ENCODE data around the gene GALNT6. TPM values are rescaled to one million over a fixed set of nuclear protein-coding genes. Genes with fewer than 3 reads are reported as not detected.
A peak's percentile ranks its signal among the peaks of the same experiment; 100 is the strongest.

Gene GALNT6
- total and polyA plus RNA-seq, 9 of the 15 experiments (the other 6 are each of a cell fraction or from before 2014, with no cell fraction given), result 1.5 to 8.6 (median 5.1) TPM

DNA sequence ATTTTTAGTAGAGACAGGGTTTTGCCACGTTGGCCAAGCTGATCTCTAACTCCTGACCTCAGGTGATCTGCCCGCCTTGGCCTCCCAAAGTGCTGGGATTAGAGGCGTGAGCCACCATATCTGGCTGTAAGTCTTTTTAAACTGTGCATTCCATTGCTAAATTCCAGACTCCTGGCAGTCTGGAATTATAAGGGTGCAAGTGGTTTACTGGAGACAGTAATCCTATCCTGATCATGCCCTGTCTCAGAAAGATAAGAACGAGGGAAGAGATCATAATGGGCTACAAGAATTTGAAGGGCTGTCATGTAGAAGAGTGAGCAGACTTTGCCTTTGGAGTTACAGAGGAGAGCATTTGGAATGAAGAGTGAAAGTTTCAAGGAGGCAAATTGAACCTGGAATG lies 26.6 kb upstream of the GALNT6 start (continued):
- TF ChIP-seq, protein P1, sequence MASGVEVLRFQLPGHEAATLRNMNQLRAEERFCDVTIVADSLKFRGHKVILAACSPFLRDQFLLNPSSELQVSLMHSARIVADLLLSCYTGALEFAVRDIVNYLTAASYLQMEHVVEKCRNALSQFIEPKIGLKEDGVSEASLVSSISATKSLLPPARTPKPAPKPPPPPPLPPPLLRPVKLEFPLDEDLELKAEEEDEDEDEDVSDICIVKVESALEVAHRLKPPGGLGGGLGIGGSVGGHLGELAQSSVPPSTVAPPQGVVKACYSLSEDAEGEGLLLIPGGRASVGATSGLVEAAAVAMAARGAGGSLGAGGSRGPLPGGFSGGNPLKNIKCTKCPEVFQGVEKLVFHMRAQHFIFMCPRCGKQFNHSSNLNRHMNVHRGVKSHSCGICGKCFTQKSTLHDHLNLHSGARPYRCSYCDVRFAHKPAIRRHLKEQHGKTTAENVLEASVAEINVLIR (CRISPR knock-in tag; IDR thresholded peaks at IDR 0.05), result no peak

DNA sequence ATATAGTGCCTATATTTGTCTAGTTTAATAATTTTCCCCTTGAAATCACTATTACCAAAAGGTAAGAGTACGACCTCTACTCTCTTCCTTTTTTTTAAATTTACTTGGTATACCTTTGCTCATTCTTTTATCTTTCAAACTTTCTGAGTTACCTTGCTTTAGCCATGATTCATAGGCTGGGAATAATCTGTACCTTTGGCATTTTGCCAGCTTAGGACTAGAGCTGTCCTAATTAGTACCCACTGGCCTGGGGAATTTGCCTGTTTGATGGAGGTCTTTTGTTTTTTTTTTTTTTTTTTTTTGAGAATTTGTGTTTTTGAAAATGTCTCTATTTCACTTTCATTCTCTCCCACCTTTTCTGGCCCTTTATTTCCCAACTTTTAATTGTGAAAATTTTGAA lies 24.7 kb upstream of the GALNT6 start:
- in situ Hi-C loops (cut with MboI), result loop anchor here (25.0 kb wide), 1 partner anchor 596 kb away; the partner anchor contains the start of gene TAMALIN
- no peak for FAIRE-seq
- BruUV-seq (replicated peaks), result no TSS peak
- Histone ChIP-seq H3K36me3 (ENCODE audit: control insufficient read depth, insufficient read depth, low read length) (no peaks in the 10 kb centered on the region), H4K20me1 (replicated peaks; ENCODE audit: control insufficient read depth, insufficient read depth, low read length) (no peaks in the 10 kb centered on the region), H3K9me1 (ENCODE audit: control insufficient read depth, insufficient read depth, low read length) (no peaks in the 10 kb centered on the region), H3K27ac (ENCODE audit: extremely low read depth, low read depth, low read length) (no peak overlapping the region), H3K4me2 (ENCODE audit: insufficient read depth, low read length) (no peak overlapping the region), H3K27me3 (ENCODE audit: control insufficient read depth in 2 of 2, insufficient read depth in 2 of 2, low read length in 2 of 2) (0 out of 5 replicates have a peak, but pooled peaks cover 0 to 2% of the 10 kb centered on the region in 2 experiments), H3K9me3 (replicated peaks; ENCODE audit: control insufficient read depth, insufficient read depth, low read depth, low read length) (no peaks in the 10 kb centered on the region), H2AFZ (ENCODE audit: low read depth, low read length) (no peak overlapping the region), H3K4me3 (no peak overlapping the region), H3K9ac (ENCODE audit: insufficient read depth in 1 of 2, low read depth in 2 of 2, low read length in 2 of 2) (no peak overlapping the region), H3K79me2 (ENCODE audit: control insufficient read depth, insufficient read depth, low read length) (no peaks in the 10 kb centered on the region), H3K4me1 (replicated peaks in 1 of 2; ENCODE audit: control insufficient read depth in 2 of 2, insufficient read depth in 2 of 2, low read length in 2 of 2) (no peaks in the 10 kb centered on the region)
- TF ChIP-seq, protein P2, sequence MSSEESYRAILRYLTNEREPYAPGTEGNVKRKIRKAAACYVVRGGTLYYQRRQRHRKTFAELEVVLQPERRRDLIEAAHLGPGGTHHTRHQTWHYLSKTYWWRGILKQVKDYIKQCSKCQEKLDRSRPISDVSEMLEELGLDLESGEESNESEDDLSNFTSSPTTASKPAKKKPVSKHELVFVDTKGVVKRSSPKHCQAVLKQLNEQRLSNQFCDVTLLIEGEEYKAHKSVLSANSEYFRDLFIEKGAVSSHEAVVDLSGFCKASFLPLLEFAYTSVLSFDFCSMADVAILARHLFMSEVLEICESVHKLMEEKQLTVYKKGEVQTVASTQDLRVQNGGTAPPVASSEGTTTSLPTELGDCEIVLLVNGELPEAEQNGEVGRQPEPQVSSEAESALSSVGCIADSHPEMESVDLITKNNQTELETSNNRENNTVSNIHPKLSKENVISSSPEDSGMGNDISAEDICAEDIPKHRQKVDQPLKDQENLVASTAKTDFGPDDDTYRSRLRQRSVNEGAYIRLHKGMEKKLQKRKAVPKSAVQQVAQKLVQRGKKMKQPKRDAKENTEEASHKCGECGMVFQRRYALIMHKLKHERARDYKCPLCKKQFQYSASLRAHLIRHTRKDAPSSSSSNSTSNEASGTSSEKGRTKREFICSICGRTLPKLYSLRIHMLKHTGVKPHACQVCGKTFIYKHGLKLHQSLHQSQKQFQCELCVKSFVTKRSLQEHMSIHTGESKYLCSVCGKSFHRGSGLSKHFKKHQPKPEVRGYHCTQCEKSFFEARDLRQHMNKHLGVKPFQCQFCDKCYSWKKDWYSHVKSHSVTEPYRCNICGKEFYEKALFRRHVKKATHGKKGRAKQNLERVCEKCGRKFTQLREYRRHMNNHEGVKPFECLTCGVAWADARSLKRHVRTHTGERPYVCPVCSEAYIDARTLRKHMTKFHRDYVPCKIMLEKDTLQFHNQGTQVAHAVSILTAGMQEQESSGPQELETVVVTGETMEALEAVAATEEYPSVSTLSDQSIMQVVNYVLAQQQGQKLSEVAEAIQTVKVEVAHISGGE (CRISPR knock-in tag; IDR thresholded peaks at IDR 0.05), result no peak
- no peak for TF ChIP-seq CHCHD3 (CRISPR knock-in tag; IDR thresholded peaks at IDR 0.05)
- TF ChIP-seq, protein P3, sequence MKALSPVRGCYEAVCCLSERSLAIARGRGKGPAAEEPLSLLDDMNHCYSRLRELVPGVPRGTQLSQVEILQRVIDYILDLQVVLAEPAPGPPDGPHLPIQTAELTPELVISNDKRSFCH (CRISPR knock-in tag; IDR thresholded peaks at IDR 0.05), result no peak
- TF ChIP-seq, protein P3 (tag; IDR thresholded peaks at IDR 0.05), result no peak
- peak; percentile 81 for TF ChIP-seq NFIX (CRISPR knock-in tag; IDR thresholded peaks at IDR 0.05; ENCODE audit: low read depth)
- no peak for TF ChIP-seq GTF2E2 (tag; IDR thresholded peaks at IDR 0.05)
- peak; percentile 94 for TF ChIP-seq NFIC (IDR thresholded peaks at IDR 0.05)
- TF ChIP-seq, protein P4, sequence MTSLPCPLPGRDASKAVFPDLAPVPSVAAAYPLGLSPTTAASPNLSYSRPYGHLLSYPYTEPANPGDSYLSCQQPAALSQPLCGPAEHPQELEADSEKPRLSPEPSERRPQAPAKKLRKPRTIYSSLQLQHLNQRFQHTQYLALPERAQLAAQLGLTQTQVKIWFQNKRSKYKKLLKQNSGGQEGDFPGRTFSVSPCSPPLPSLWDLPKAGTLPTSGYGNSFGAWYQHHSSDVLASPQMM (CRISPR knock-in tag; IDR thresholded peaks at IDR 0.05), result no peak
- TF ChIP-seq, protein P5, sequence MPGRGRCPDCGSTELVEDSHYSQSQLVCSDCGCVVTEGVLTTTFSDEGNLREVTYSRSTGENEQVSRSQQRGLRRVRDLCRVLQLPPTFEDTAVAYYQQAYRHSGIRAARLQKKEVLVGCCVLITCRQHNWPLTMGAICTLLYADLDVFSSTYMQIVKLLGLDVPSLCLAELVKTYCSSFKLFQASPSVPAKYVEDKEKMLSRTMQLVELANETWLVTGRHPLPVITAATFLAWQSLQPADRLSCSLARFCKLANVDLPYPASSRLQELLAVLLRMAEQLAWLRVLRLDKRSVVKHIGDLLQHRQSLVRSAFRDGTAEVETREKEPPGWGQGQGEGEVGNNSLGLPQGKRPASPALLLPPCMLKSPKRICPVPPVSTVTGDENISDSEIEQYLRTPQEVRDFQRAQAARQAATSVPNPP (IDR thresholded peaks at IDR 0.05; ENCODE audit: borderline replicate concordance, insufficient read depth, insufficient read length), result no peak
- TF ChIP-seq FOXA3 (CRISPR knock-in tag; conservative IDR thresholded peaks at IDR 0.05 in 1 of 2, IDR thresholded peaks at IDR 0.05 in 1 of 2), result no peak
- no peak for TF ChIP-seq KDM1A (IDR thresholded peaks at IDR 0.05)
- 21% methylated on average over 1 of the region's 1 CpG for WGBS (ENCODE audit: insufficient coverage, low coverage, missing lambda C conversion rate)
- intact Hi-C loops (cut with micrococcal nuclease), result no loop called here
- no peak for ATAC-seq
- POLR2A ChIA-PET, result interaction anchor here (0.9 to 1.3 kb wide), 2 partner anchors 9 to 14 kb away, joined by 3 to 4 read pairs; no protein-coding TSS in a partner anchor
- CTCF ChIA-PET (ENCODE audit: low intra/inter-chr PET ratio), result interaction anchor here (0.5 kb wide), 1 partner anchor 403 kb away, joined by 3 read pairs; no protein-coding TSS in a partner anchor
- DNase-seq (ENCODE audit: extremely low read depth in 1 of 4, low spot score in 3 of 4), result no peak
